ENCODE data around the gene KCTD19.

KCTD19 gene

GRCh38 chr16:67350324-67350723, 23.8 kb upstream of the KCTD19 start:
- H3K27me3 ChIP-seq (ENCODE audit: control insufficient read depth in 1 of 2, insufficient read depth in 2 of 2, low read length in 2 of 2): no peaks in the 10 kb centered on the region
- no peaks in the 10 kb centered on the region for H3K4me1 ChIP-seq (ENCODE audit: control insufficient read depth, insufficient read depth, low read length)
- no peak overlapping the region for H3K27ac ChIP-seq (ENCODE audit: low read length)
- no peak overlapping the region for H3K4me3 ChIP-seq (ENCODE audit: low read length in 2 of 2)
- H3K36me3 ChIP-seq (ENCODE audit: control insufficient read depth in 2 of 2, insufficient read depth in 2 of 2, low read length in 2 of 2): no peaks in the 10 kb centered on the region
- H3K9me3 ChIP-seq (ENCODE audit: control insufficient read depth in 2 of 2, low read length in 2 of 2): no peaks in the 10 kb centered on the region
- H3K9ac ChIP-seq (ENCODE audit: low read length in 2 of 2): no peak overlapping the region

GRCh38 chr16:67349172-67349571, 22.6 kb upstream of the KCTD19 start:
- no peaks in the 10 kb centered on the region for H3K36me3 ChIP-seq (ENCODE audit: control insufficient read depth in 2 of 2, insufficient read depth in 2 of 2, low read length in 2 of 2)
- H3K9me3 ChIP-seq (ENCODE audit: control insufficient read depth in 2 of 2, low read length in 2 of 2): no peaks in the 10 kb centered on the region
- no peaks in the 10 kb centered on the region for H3K4me1 ChIP-seq (ENCODE audit: control insufficient read depth, insufficient read depth, low read length)
- H3K4me3 ChIP-seq (ENCODE audit: low read length in 2 of 2): no peak overlapping the region
- no peak overlapping the region for H3K9ac ChIP-seq (ENCODE audit: low read length in 2 of 2)
- H3K27me3 ChIP-seq (ENCODE audit: control insufficient read depth in 1 of 2, insufficient read depth in 2 of 2, low read length in 2 of 2): peaks cover 0 to 2% of the 10 kb centered on the region in 2 donors
- no peak overlapping the region for H3K27ac ChIP-seq (ENCODE audit: low read length)

- no peaks in the 10 kb centered on the region for H3K4me1 ChIP-seq (ENCODE audit: control insufficient read depth, insufficient read depth, low read length)
- no peaks in the 10 kb centered on the region for H3K9me3 ChIP-seq (ENCODE audit: control insufficient read depth in 2 of 2, low read length in 2 of 2)
- no peak overlapping the region for H3K4me3 ChIP-seq (ENCODE audit: low read length in 2 of 2)
- no peak overlapping the region for H3K27ac ChIP-seq (ENCODE audit: low read length)
- no peaks in the 10 kb centered on the region for H3K36me3 ChIP-seq (ENCODE audit: control insufficient read depth in 2 of 2, insufficient read depth in 2 of 2, low read length in 2 of 2)
- H3K9ac ChIP-seq (ENCODE audit: low read length in 2 of 2): no peak overlapping the region
- peaks cover 0 to 2% of the 10 kb centered on the region in 2 donors for H3K27me3 ChIP-seq (ENCODE audit: control insufficient read depth in 1 of 2, insufficient read depth in 2 of 2, low read length in 2 of 2)
Measured at GRCh38 chr16:67346341-67346740, 19.8 kb upstream of the KCTD19 start.

- peaks cover 0 to 2% of the 10 kb centered on the region in 2 donors for H3K27me3 ChIP-seq (ENCODE audit: control insufficient read depth in 1 of 2, insufficient read depth in 2 of 2, low read length in 2 of 2)
Measured at GRCh38 chr16:67345401-67345800, 18.9 kb upstream of the KCTD19 start.

GRCh38 chr16:67342616-67343015, 16.1 kb upstream of the KCTD19 start:
- H3K27me3 ChIP-seq (ENCODE audit: control insufficient read depth in 1 of 2, insufficient read depth in 2 of 2, low read length in 2 of 2): peaks cover 0 to 2% of the 10 kb centered on the region in 2 donors
- H3K36me3 ChIP-seq (ENCODE audit: control insufficient read depth in 2 of 2, insufficient read depth in 2 of 2, low read length in 2 of 2): no peaks in the 10 kb centered on the region
- no peak overlapping the region for H3K4me3 ChIP-seq (ENCODE audit: low read length in 2 of 2)
- no peaks in the 10 kb centered on the region for H3K9me3 ChIP-seq (ENCODE audit: control insufficient read depth in 2 of 2, low read length in 2 of 2)
- no peak overlapping the region for H3K9ac ChIP-seq (ENCODE audit: low read length in 2 of 2)
- H3K4me1 ChIP-seq (ENCODE audit: control insufficient read depth, insufficient read depth, low read length): no peaks in the 10 kb centered on the region
- no peak overlapping the region for H3K27ac ChIP-seq (ENCODE audit: low read length)

More at GRCh38 chr16:67345401-67345800, 18.9 kb upstream of the KCTD19 start:
- no peak overlapping the region for H3K9ac ChIP-seq (ENCODE audit: low read length in 2 of 2)
- H3K4me3 ChIP-seq (ENCODE audit: low read length in 2 of 2): no peak overlapping the region
- no peaks in the 10 kb centered on the region for H3K36me3 ChIP-seq (ENCODE audit: control insufficient read depth in 2 of 2, insufficient read depth in 2 of 2, low read length in 2 of 2)
- no peaks in the 10 kb centered on the region for H3K4me1 ChIP-seq (ENCODE audit: control insufficient read depth, insufficient read depth, low read length)
- H3K9me3 ChIP-seq (ENCODE audit: control insufficient read depth in 2 of 2, low read length in 2 of 2): no peaks in the 10 kb centered on the region
- no peak overlapping the region for H3K27ac ChIP-seq (ENCODE audit: low read length)

- Histone ChIP-seq H3K27ac (ENCODE audit: low read length) (no peak overlapping the region), H3K9ac (ENCODE audit: low read length in 2 of 2) (no peak overlapping the region), H3K36me3 (ENCODE audit: control insufficient read depth in 2 of 2, insufficient read depth in 2 of 2, low read length in 2 of 2) (no peaks in the 10 kb centered on the region), H3K4me1 (ENCODE audit: control insufficient read depth, insufficient read depth, low read length) (no peaks in the 10 kb centered on the region), H3K27me3 (ENCODE audit: control insufficient read depth in 1 of 2, insufficient read depth in 2 of 2, low read length in 2 of 2) (peaks cover 0 to 2% of the 10 kb centered on the region in 2 donors), H3K9me3 (ENCODE audit: control insufficient read depth in 2 of 2, low read length in 2 of 2) (no peaks in the 10 kb centered on the region), H3K4me3 (ENCODE audit: low read length in 2 of 2) (no peak overlapping the region)
Measured at GRCh38 chr16:67341250-67341649, 14.7 kb upstream of the KCTD19 start.

GRCh38 chr16:67339453-67339852, 12.9 kb upstream of the KCTD19 start:
- peaks cover 0 to 1% of the 10 kb centered on the region in 2 donors for H3K27me3 ChIP-seq (ENCODE audit: control insufficient read depth in 1 of 2, insufficient read depth in 2 of 2, low read length in 2 of 2)
- no peak overlapping the region for H3K4me3 ChIP-seq (ENCODE audit: low read length in 2 of 2)
- H3K9ac ChIP-seq (ENCODE audit: low read length in 2 of 2): no peak overlapping the region
- no peaks in the 10 kb centered on the region for H3K36me3 ChIP-seq (ENCODE audit: control insufficient read depth in 2 of 2, insufficient read depth in 2 of 2, low read length in 2 of 2)
- no peaks in the 10 kb centered on the region for H3K4me1 ChIP-seq (ENCODE audit: control insufficient read depth, insufficient read depth, low read length)
- no peaks in the 10 kb centered on the region for H3K9me3 ChIP-seq (ENCODE audit: control insufficient read depth in 2 of 2, low read length in 2 of 2)
- H3K27ac ChIP-seq (ENCODE audit: low read length): no peak overlapping the region

- Histone ChIP-seq H3K36me3 (ENCODE audit: control insufficient read depth in 2 of 2, insufficient read depth in 2 of 2, low read length in 2 of 2) (no peaks in the 10 kb centered on the region), H3K27me3 (ENCODE audit: control insufficient read depth in 1 of 2, insufficient read depth in 2 of 2, low read length in 2 of 2) (no peaks in the 10 kb centered on the region), H3K9me3 (ENCODE audit: control insufficient read depth in 2 of 2, low read length in 2 of 2) (no peaks in the 10 kb centered on the region), H3K9ac (ENCODE audit: low read length in 2 of 2) (no peak overlapping the region), H3K4me1 (ENCODE audit: control insufficient read depth, insufficient read depth, low read length) (no peaks in the 10 kb centered on the region), H3K4me3 (ENCODE audit: low read length in 2 of 2) (no peak overlapping the region), H3K27ac (ENCODE audit: low read length) (no peak overlapping the region)
Measured at GRCh38 chr16:67336648-67337047, 10.1 kb upstream of the KCTD19 start.

GRCh38 chr16:67336116-67336515, 9.6 kb upstream of the KCTD19 start:
- Histone ChIP-seq H3K4me1 (ENCODE audit: control insufficient read depth, insufficient read depth, low read length) (no peaks in the 10 kb centered on the region), H3K9ac (ENCODE audit: low read length in 2 of 2) (no peak overlapping the region), H3K36me3 (ENCODE audit: control insufficient read depth in 2 of 2, insufficient read depth in 2 of 2, low read length in 2 of 2) (no peaks in the 10 kb centered on the region), H3K4me3 (ENCODE audit: low read length in 2 of 2) (no peak overlapping the region), H3K27me3 (ENCODE audit: control insufficient read depth in 1 of 2, insufficient read depth in 2 of 2, low read length in 2 of 2) (no peaks in the 10 kb centered on the region), H3K9me3 (ENCODE audit: control insufficient read depth in 2 of 2, low read length in 2 of 2) (no peaks in the 10 kb centered on the region), H3K27ac (ENCODE audit: low read length) (no peak overlapping the region)

- Histone ChIP-seq H3K27ac (ENCODE audit: low read length) (no peak overlapping the region), H3K27me3 (ENCODE audit: control insufficient read depth in 1 of 2, insufficient read depth in 2 of 2, low read length in 2 of 2) (no peaks in the 10 kb centered on the region), H3K4me1 (ENCODE audit: control insufficient read depth, insufficient read depth, low read length) (no peaks in the 10 kb centered on the region), H3K9me3 (ENCODE audit: control insufficient read depth in 2 of 2, low read length in 2 of 2) (no peaks in the 10 kb centered on the region), H3K4me3 (ENCODE audit: low read length in 2 of 2) (no peak overlapping the region), H3K36me3 (ENCODE audit: control insufficient read depth in 2 of 2, insufficient read depth in 2 of 2, low read length in 2 of 2) (no peaks in the 10 kb centered on the region), H3K9ac (ENCODE audit: low read length in 2 of 2) (no peak overlapping the region)
Measured at GRCh38 chr16:67333315-67333714, 6.8 kb upstream of the KCTD19 start.

- Histone ChIP-seq H3K27ac (ENCODE audit: low read length) (no peak overlapping the region), H3K36me3 (ENCODE audit: control insufficient read depth in 2 of 2, insufficient read depth in 2 of 2, low read length in 2 of 2) (no peaks in the 10 kb centered on the region), H3K9me3 (ENCODE audit: control insufficient read depth in 2 of 2, low read length in 2 of 2) (no peaks in the 10 kb centered on the region)
Measured at GRCh38 chr16:67329901-67330300, 3.4 kb upstream of the KCTD19 start.

More at GRCh38 chr16:67329901-67330300, 3.4 kb upstream of the KCTD19 start:
- peaks cover 7 to 14% of the 10 kb centered on the region in 2 donors for H3K27me3 ChIP-seq (ENCODE audit: control insufficient read depth in 1 of 2, insufficient read depth in 2 of 2, low read length in 2 of 2)
- H3K9ac ChIP-seq (ENCODE audit: low read length in 2 of 2): no peak overlapping the region
- H3K4me3 ChIP-seq (ENCODE audit: low read length in 2 of 2): no peak overlapping the region
- peaks cover 5% of the 10 kb centered on the region for H3K4me1 ChIP-seq (ENCODE audit: control insufficient read depth, insufficient read depth, low read length)
